ENCODE data around the gene NIF3L1. TPM values are rescaled to one million over a fixed set of nuclear protein-coding genes. Genes with fewer than 3 reads are reported as not detected.

NIF3L1 gene
- total and polyA plus RNA-seq, 2 of the 13 experiments (the other 11 are each of a cell fraction or from before 2014, with no cell fraction given) = 67.9 to 75.2 TPM

GRCh38 chr2:200839513-200839912 is 49.7 kb upstream of the NIF3L1 start:
- Histone ChIP-seq H3K9me3 (ENCODE audit: low read length) (peaks cover 10% of the 10 kb centered on the region), H4K20me1 (ENCODE audit: insufficient read depth, low read length) (no peaks in the 10 kb centered on the region), H3K9ac (ENCODE audit: insufficient read depth, low read depth, low read length) (no peak overlapping the region), H2AFZ (ENCODE audit: low read length) (no peak overlapping the region), H3K27me3 (ENCODE audit: control insufficient read depth in 1 of 2, insufficient read depth in 2 of 2, low read length in 2 of 2) (no peaks in the 10 kb centered on the region), H3K4me3 (replicated peaks in 1 of 3; ENCODE audit: insufficient read depth in 1 of 3, low read depth in 2 of 3, low read length in 3 of 3) (no peak overlapping the region), H3K36me3 (replicated peaks in 1 of 2; ENCODE audit: control insufficient read depth in 1 of 2, insufficient read depth in 2 of 2, low read length in 2 of 2) (no peaks in the 10 kb centered on the region), H3K4me2 (ENCODE audit: low read depth, low read length) (no peak overlapping the region), H3K27ac (ENCODE audit: extremely low read length, insufficient read depth, low read length) (no peak overlapping the region), H3K4me1 (ENCODE audit: insufficient read depth, low read length) (peaks cover 11% of the 10 kb centered on the region), H3K79me2 (ENCODE audit: insufficient read depth, low read length) (no peaks in the 10 kb centered on the region)
- intact Hi-C loops (cut with micrococcal nuclease; ENCODE audit: unreplicated experiment) = no loop called here
- in situ Hi-C loops (cut with HindIII; ENCODE audit: extremely low pct_ligation_motif_present, low pct_unique_long_range_greater_than_20kb) = no loop called here
- BruUV-seq (replicated peaks) = no TSS peak
- TF ChIP-seq ATAD3A (CRISPR knock-in tag; IDR thresholded peaks at IDR 0.05) (no peak), NKX3-1 (CRISPR knock-in tag; IDR thresholded peaks at IDR 0.05) (no peak), FOXP1 (IDR thresholded peaks at IDR 0.05) (no peak), FOXP1 (CRISPR knock-in tag; IDR thresholded peaks at IDR 0.05) (no peak), ZNF225 (CRISPR knock-in tag; IDR thresholded peaks at IDR 0.05) (no peak), ZNF329 (CRISPR knock-in tag; IDR thresholded peaks at IDR 0.05; ENCODE audit: low read depth) (no peak), ZNF788 (CRISPR knock-in tag; IDR thresholded peaks at IDR 0.05; ENCODE audit: borderline replicate concordance) (no peak), ZNF350 (CRISPR knock-in tag; IDR thresholded peaks at IDR 0.05; ENCODE audit: borderline replicate concordance, low read depth) (no peak), CENPBD1 (CRISPR knock-in tag; IDR thresholded peaks at IDR 0.05; ENCODE audit: borderline replicate concordance, low read depth) (no peak), HOXA9 (CRISPR knock-in tag; IDR thresholded peaks at IDR 0.05; ENCODE audit: borderline replicate concordance) (no peak)
- ChIA-PET CTCF (ENCODE audit: low intra/inter-chr PET ratio, low total read pairs) (no interaction called here), POLR2A (interaction anchor here (1.0 to 1.8 kb wide), 2 partner anchors 11 to 24 kb away, joined by 3 to 4 read pairs; partner anchors contain the start of gene CLK1)
- no peak for FAIRE-seq
- WGBS (ENCODE audit: low lambda C conversion rate) = 50% methylated on average over 2 of the region's 3 CpGs
- ATAC-seq = no peak
- no peak for DNase-seq (ENCODE audit: low spot score)
